Nephron progenitor cell (in vitro differentiated cells): Measurements from ENCODE around the gene IRAG1.
A peak's percentile ranks its signal among the peaks of the same experiment; 100 is the strongest.

Source experiments
- DNase-seq: peaks from one replicate; pipeline ENCODE4 v3.0.0; 2021
- H3K27ac Mint-ChIP-seq: 2 replicates; pipeline ENCODE4 v1.8.0; 2021; ENCODE audit warnings: mild to moderate bottlenecking, moderate library complexity, mixed read lengths
- H3K27me3 Mint-ChIP-seq: 2 replicates; pipeline ENCODE4 v1.8.0; 2021; ENCODE audit warnings: mild to moderate bottlenecking, low read depth, mixed read lengths; ENCODE audit not compliant: poor library complexity
- H3K36me3 Mint-ChIP-seq: 2 replicates; pipeline ENCODE4 v1.8.0; 2021; ENCODE audit warnings: low read depth, mixed read lengths
- H3K4me1 Mint-ChIP-seq: 2 replicates; pipeline ENCODE4 v1.8.0; 2021; ENCODE audit warnings: mixed read lengths
- H3K4me3 Mint-ChIP-seq: 2 replicates; pipeline ENCODE4 v1.8.0; 2021; ENCODE audit warnings: mild to moderate bottlenecking, moderate library complexity, mixed read lengths
- H3K9me3 Mint-ChIP-seq: 2 replicates; pipeline ENCODE4 v1.8.0; 2021; ENCODE audit warnings: mild to moderate bottlenecking, moderate library complexity, mixed read lengths
- CTCF ChIP-seq: fragments of 200-600 bp; sonication (generic); IDR thresholded peaks from 2 replicates; pipeline ENCODE4 v1.5.0; 2021; ENCODE audit warnings: antibody characterized with exemption

IRAG1 gene

GRCh38 chr11:10728789-10729472 lies 35.4 kb upstream of the IRAG1 start:
- Mint-ChIP-seq H3K4me1 (peaks cover 27% of the 10 kb centered on the region), H3K4me3 (peak overlapping the region; percentile 78), H3K27me3 (peaks cover 15% of the 10 kb centered on the region), H3K36me3 (peaks cover 10% of the 10 kb centered on the region), H3K27ac (no peak overlapping the region), H3K9me3 (peaks cover 16% of the 10 kb centered on the region)
- peak; percentile 49 for DNase-seq
- no peak for TF ChIP-seq CTCF

GRCh38 chr11:10728154-10728553 lies 34.6 kb upstream of the IRAG1 start:
- H3K27ac Mint-ChIP-seq = no peak overlapping the region
- H3K27me3 Mint-ChIP-seq = peaks cover 15% of the 10 kb centered on the region
- DNase-seq = no peak
- H3K4me3 Mint-ChIP-seq = peak overlapping the region; percentile 78
- H3K36me3 Mint-ChIP-seq = peaks cover 10% of the 10 kb centered on the region
- peaks cover 27% of the 10 kb centered on the region for H3K4me1 Mint-ChIP-seq
- H3K9me3 Mint-ChIP-seq = peaks cover 16% of the 10 kb centered on the region
- no peak for TF ChIP-seq CTCF

DNA sequence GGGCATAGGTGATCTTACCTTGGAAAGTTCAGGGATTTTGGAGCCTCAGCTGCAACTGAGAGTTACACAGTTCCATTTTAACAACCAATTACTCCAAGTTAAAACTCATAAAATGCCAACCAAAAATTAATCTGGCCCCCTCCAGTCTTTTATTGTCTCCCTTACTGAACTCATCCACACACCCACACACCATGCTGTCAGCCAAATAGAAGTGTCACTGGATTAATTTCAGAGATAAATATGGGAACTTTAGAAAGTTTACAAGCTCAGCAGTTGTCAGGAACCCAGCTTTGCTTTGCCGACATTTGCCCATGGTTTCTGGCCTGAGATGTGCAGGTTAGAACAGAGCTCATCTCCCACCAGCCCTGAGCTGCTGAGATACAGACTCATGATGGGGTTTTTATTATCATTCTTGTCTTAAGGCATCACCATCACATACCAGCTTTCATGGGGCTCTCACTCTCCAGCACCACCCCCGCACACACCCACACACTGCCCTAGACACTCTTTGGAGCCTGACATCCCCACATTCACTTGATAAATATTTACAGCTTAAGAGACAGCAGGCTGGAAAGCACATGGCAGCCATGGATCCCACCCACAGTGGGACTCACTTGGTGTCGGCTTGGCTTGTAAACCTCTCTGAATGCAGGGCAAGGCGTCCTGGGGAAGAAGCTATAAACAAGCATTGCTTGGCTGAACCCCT lies 33.7 kb upstream of the IRAG1 start:
- Mint-ChIP-seq H3K9me3 (peaks cover 16% of the 10 kb centered on the region), H3K4me3 (peak overlapping the region; percentile 78), H3K4me1 (peaks cover 27% of the 10 kb centered on the region), H3K27ac (peak overlapping the region; percentile 51), H3K27me3 (peaks cover 17% of the 10 kb centered on the region), H3K36me3 (peaks cover 10% of the 10 kb centered on the region)
- peak; percentile 13 for DNase-seq
- TF ChIP-seq CTCF = no peak

DNA sequence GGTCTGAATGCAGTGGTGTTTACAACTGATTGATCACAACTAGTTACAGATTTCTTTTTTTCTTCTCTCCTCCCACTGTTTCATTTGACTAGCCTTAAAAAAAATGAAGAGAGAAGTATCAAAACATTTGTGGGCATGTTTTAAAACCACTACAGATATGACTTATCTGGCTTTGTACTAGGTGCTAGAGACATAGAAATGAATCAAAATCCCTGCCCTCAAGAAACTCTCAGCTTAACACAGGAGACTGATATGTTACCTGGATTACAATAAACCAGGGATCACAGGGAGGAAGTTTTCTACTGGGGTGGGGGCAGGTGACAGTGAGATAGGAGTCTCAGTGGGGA lies 32.3 kb upstream of the IRAG1 start:
- DNase-seq = no peak
- Mint-ChIP-seq H3K9me3 (peaks cover 11% of the 10 kb centered on the region), H3K27me3 (peaks cover 12% of the 10 kb centered on the region), H3K36me3 (peaks cover 10% of the 10 kb centered on the region), H3K4me3 (no peak overlapping the region), H3K4me1 (peaks cover 27% of the 10 kb centered on the region), H3K27ac (no peak overlapping the region)
- no peak for TF ChIP-seq CTCF

DNA sequence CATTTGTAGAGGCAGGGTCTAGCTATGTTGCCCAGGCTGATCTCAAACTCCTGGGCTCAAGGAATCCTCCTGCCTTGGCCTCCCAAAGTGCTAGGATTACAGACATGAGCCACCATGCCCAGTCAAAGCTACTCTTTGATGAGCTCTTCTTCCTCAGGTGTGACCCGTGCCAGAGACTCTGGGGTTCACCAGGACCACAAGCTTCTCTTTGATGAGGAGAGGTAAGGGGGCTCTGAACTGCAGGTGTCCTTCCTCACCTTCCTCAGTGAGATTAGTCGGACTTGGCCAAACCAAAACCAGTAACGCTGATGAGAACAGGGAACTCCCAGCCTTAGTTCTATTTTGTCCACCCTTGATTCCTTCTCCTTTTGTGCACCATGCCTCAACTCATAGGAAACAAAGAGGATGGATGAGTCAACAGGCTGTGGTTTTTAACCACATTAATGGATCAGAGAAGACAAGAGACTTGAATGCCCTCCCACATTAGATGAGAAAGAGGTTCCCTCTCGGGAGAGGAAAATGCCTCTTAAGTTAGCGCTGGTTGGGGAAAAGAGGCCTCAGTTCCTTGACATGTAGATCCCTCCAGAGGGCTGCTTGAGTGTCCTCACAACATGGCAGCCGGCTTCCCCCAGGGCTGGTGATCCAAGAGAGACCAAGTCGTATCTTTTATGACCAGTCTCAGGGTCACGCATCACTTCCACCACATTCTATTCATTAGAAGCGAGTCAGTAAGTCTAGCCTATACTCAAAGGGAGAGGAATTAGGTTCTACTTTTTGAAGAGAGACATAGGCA lies 31.8 kb upstream of the IRAG1 start:
- DNase-seq = no peak
- no peak overlapping the region for H3K4me3 Mint-ChIP-seq
- H3K27ac Mint-ChIP-seq = no peak overlapping the region
- peaks cover 10% of the 10 kb centered on the region for H3K36me3 Mint-ChIP-seq
- H3K9me3 Mint-ChIP-seq = peaks cover 11% of the 10 kb centered on the region
- H3K27me3 Mint-ChIP-seq = peaks cover 10% of the 10 kb centered on the region
- H3K4me1 Mint-ChIP-seq = peaks cover 27% of the 10 kb centered on the region
- TF ChIP-seq CTCF = no peak
